Sigmoid colon (tissue), 7 donors: Measurements from ENCODE around the gene VPS13D. TPM values are rescaled to one million over a fixed set of nuclear protein-coding genes. Genes with fewer than 3 reads are reported as not detected.

Source experiments
- DNase-seq: peaks from one replicate; pipeline ENCODE4 v3.0.0-alpha.2; 2019
- H3K27ac ChIP-seq, 4 donors: fragments of 200-600 bp; sonication (generic); one replicate each; pipeline ENCODE4 v1.5.1; 2016 to 2019; ENCODE audit warnings: mild to moderate bottlenecking in 1 of 4
- H3K27me3 ChIP-seq, 3 donors: fragments of 200-600 bp; sonication (generic); one replicate each; pipeline ENCODE4 v1.5.1; 2019; ENCODE audit warnings: mild to moderate bottlenecking in 1 of 3
- H3K36me3 ChIP-seq, 4 donors: fragments of 200-600 bp; sonication (generic); one replicate each; pipeline ENCODE4 v1.5.1; 2016 to 2019
- H3K4me1 ChIP-seq, 4 donors: fragments of 200-600 bp; sonication (generic); one replicate each; pipeline ENCODE4 v1.5.1; 2017 to 2019
- H3K4me3 ChIP-seq, 4 donors: fragments of 200-600 bp; sonication (generic); one replicate each; pipeline ENCODE4 v1.5.1; 2017 to 2019; ENCODE audit warnings: mild to moderate bottlenecking in 2 of 4, moderate library complexity in 1 of 4
- H3K9me3 ChIP-seq, 4 donors: fragments of 200-600 bp in 3 of 4; sonication (generic) in 3 of 4; one replicate each; pipeline versions ENCODE4 v1.5.1 to v1.6.1; 2013 to 2019
- EP300 ChIP-seq, 4 donors: sonication (generic); formaldehyde crosslinking; IDR thresholded peaks; one replicate each; pipeline ENCODE4 v1.6.1; 2017; ENCODE audit warnings: antibody characterized with exemption in 4 of 4
- POLR2A ChIP-seq, 2 donors: fragments of 450-650 bp; IDR thresholded peaks; one replicate each; pipeline ENCODE4 v1.6.1; 2016; ENCODE audit warnings: antibody characterized with exemption in 2 of 2, mild to moderate bottlenecking in 2 of 2, moderate library complexity in 2 of 2
- POLR2AphosphoS5 ChIP-seq, 4 donors: sonication (generic); formaldehyde crosslinking; IDR thresholded peaks; one replicate each; pipeline ENCODE4 v1.6.1; 2017; ENCODE audit warnings: antibody characterized with exemption in 4 of 4
- WGBS, 2 donors: extraction: QIAGEN DNeasy Blood & Tissue Kit; methylation state at CpG; one replicate each; pipeline ENCODE4 v1.1.7; 2013; 5-methylcytosine and 5-hydroxymethylcytosine counted together
- intact Hi-C: fragments of 100-400 bp; cut with DNase I; formaldehyde crosslinking; loops from one replicate; pipeline ENCODE4 v1.15.1; 2023
- polyA plus RNA-seq, 3 donors: library from polyadenylated mRNA; stranded (reverse); fragments of 200-250 nt; gene quantifications; one replicate each; pipeline ENCODE4 v1.2.3, GENCODE V29; 2013
- total RNA-seq, 4 donors: library from RNA; depleted of rRNA; stranded (reverse); fragments of >200 nt; gene quantifications; one replicate each; pipeline ENCODE4 v1.1.0, GENCODE V29; 2016
- TF ChIP-seq, protein P1 (sequence below), 4 experiments: fragments of 450-650 bp in 3 of 4; fragments of 200-600 bp in 1 of 4; IDR thresholded peaks; one replicate each; pipeline ENCODE4 v1.5.1; 2016 to 2019; ENCODE audit warnings: antibody characterized with exemption in 4 of 4, mild to moderate bottlenecking in 3 of 4, moderate library complexity in 2 of 4
- donor health status: healthy with polysubstance abuse.
- donor health status: Bipolar disorder and iron deficiency.
- donor health status: healthy.

The VPS13D gene
- total and polyA plus RNA-seq, 7 donors = 7.6 to 90.8 (median 49.7) TPM

GRCh38 chr1:12546771-12547585, 317.1 kb downstream of the VPS13D start:
- Histone ChIP-seq H3K9me3 (no peaks in the 10 kb centered on the region), H3K4me1 (peaks cover 0 to 48% (median 42%) of the 10 kb centered on the region in 4 donors), H3K36me3 (no peaks in the 10 kb centered on the region), H3K4me3 (no peak overlapping the region), H3K27me3 (no peaks in the 10 kb centered on the region), H3K27ac (peak overlapping the region; percentile 79 to 92 (median 89))
- 79 to 82% methylated on average over 17 of the region's 17 CpGs for WGBS, 2 donors
- peak in 2 of 4 donors; percentile 26 to 38 for TF ChIP-seq POLR2AphosphoS5 (IDR thresholded peaks at IDR 0.05)
- TF ChIP-seq, protein P1, sequence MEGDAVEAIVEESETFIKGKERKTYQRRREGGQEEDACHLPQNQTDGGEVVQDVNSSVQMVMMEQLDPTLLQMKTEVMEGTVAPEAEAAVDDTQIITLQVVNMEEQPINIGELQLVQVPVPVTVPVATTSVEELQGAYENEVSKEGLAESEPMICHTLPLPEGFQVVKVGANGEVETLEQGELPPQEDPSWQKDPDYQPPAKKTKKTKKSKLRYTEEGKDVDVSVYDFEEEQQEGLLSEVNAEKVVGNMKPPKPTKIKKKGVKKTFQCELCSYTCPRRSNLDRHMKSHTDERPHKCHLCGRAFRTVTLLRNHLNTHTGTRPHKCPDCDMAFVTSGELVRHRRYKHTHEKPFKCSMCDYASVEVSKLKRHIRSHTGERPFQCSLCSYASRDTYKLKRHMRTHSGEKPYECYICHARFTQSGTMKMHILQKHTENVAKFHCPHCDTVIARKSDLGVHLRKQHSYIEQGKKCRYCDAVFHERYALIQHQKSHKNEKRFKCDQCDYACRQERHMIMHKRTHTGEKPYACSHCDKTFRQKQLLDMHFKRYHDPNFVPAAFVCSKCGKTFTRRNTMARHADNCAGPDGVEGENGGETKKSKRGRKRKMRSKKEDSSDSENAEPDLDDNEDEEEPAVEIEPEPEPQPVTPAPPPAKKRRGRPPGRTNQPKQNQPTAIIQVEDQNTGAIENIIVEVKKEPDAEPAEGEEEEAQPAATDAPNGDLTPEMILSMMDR (IDR thresholded peaks at IDR 0.05) = no peak
- no peak for TF ChIP-seq EP300 (IDR thresholded peaks at IDR 0.05)
- no peak for TF ChIP-seq POLR2A (IDR thresholded peaks at IDR 0.05)
- intact Hi-C loops = no loop called here
- peak; percentile 86 for DNase-seq

DNA sequence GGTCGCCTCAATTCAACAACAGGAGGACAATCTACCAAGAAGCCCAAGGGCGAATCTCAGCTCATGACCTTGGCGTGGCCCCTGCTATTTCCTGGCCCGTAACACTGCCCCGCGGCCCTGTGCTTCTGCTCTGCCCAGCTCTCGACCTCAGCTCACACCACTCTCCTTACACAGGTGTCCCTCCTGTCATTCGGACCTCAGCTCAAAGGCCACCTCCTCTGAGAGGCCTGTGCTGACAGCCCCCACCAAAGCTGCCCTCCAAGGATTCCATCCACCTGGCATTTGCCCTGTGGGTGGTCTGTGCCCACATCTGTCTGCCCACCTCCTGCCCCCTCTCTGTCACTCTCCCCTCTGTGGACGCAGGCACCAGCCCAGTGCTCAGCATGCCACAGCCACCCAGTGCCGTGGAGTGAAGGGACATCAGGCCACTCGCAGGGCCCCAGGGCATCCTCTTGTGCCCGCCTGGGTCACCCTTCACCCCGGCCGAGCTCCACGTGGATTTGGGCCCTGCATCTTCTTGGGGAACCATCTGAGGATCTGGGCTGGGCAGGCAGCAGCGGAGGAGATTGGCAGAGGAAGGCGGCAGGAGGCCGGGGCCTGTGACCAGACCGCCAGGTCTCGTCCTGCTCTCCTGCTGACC, 317.9 kb downstream of the VPS13D start:
- intact Hi-C loops = no loop called here
- Histone ChIP-seq H3K27ac (peak overlapping the region; percentile 79 to 92 (median 89)), H3K4me3 (no peak overlapping the region), H3K27me3 (no peaks in the 10 kb centered on the region), H3K9me3 (no peaks in the 10 kb centered on the region), H3K36me3 (no peaks in the 10 kb centered on the region), H3K4me1 (peaks cover 0 to 51% (median 45%) of the 10 kb centered on the region in 4 donors)
- TF ChIP-seq POLR2A (IDR thresholded peaks at IDR 0.05) (no peak), EP300 (IDR thresholded peaks at IDR 0.05) (no peak), POLR2AphosphoS5 (IDR thresholded peaks at IDR 0.05) (no peak)
- TF ChIP-seq, protein P1 (IDR thresholded peaks at IDR 0.05) = no peak
- WGBS, 2 donors = 90 to 94% methylated on average over 20 of the region's 20 CpGs
- DNase-seq = peak; percentile 63

- H3K9me3 ChIP-seq = no peaks in the 10 kb centered on the region
- intact Hi-C loops = no loop called here
- H3K4me1 ChIP-seq = peaks cover 0 to 58% (median 52%) of the 10 kb centered on the region in 4 donors
These were observed 318.6 kb downstream of the VPS13D start for GRCh38 chr1:12548279-12548972.

GRCh38 chr1:12548973-12549459, 319.2 kb downstream of the VPS13D start:
- Histone ChIP-seq H3K4me3 (no peak overlapping the region), H3K27me3 (no peaks in the 10 kb centered on the region), H3K9me3 (no peaks in the 10 kb centered on the region), H3K36me3 (no peaks in the 10 kb centered on the region), H3K27ac (peak overlapping the region; percentile 79 to 92 (median 89)), H3K4me1 (peaks cover 0 to 64% (median 58%) of the 10 kb centered on the region in 4 donors)
- DNase-seq = peak; percentile 90
- WGBS, 2 donors = 54 to 71% methylated on average over 27 of the region's 27 CpGs
- intact Hi-C loops = no loop called here
- TF ChIP-seq POLR2AphosphoS5 (IDR thresholded peaks at IDR 0.05) = peak in 2 of 4 donors; percentile 44 to 48
- TF ChIP-seq POLR2A (IDR thresholded peaks at IDR 0.05) = no peak

More at GRCh38 chr1:12548279-12548972, 318.6 kb downstream of the VPS13D start:
- peak overlapping the region; percentile 79 to 92 (median 89) for H3K27ac ChIP-seq
- TF ChIP-seq EP300 (IDR thresholded peaks at IDR 0.05) (no peak), POLR2A (IDR thresholded peaks at IDR 0.05) (no peak), POLR2AphosphoS5 (IDR thresholded peaks at IDR 0.05) (no peak)
- TF ChIP-seq, protein P1 (IDR thresholded peaks at IDR 0.05) = no peak
- H3K4me3 ChIP-seq = no peak overlapping the region
- DNase-seq = peak; percentile 68
- no peaks in the 10 kb centered on the region for H3K36me3 ChIP-seq
- H3K27me3 ChIP-seq = no peaks in the 10 kb centered on the region
- 89 to 93% methylated on average over 14 of the region's 14 CpGs for WGBS, 2 donors
